OCI-LY1 (cell line): ENCODE measurements around the gene BCKDK.
"Not testable (repeated sequence)": the region's sequence is repeated elsewhere in the genome, so short reads cannot be mapped to it uniquely, and the experiment has no call there.

ENCODE experiments used
- H2AFZ ChIP-seq: fragments of 200-600 bp; sonication (generic), shearing (Covaris generic); 2 replicates; pipeline ENCODE4 v1.6.0; 2014; ENCODE audit warnings: antibody characterized with exemption, mild to moderate bottlenecking, low read length
- H3F3A ChIP-seq: fragments of 200-600 bp; sonication (generic), shearing (Covaris generic); 2 replicates; pipeline ENCODE4 v1.6.0; 2014; ENCODE audit warnings: mild to moderate bottlenecking, antibody characterized with exemption, low read length, moderate library complexity; ENCODE audit not compliant: insufficient read depth
- H3K27ac ChIP-seq: fragments of 200-600 bp; sonication (generic); 2 replicates; pipeline ENCODE4 v1.5.1; 2014; ENCODE audit warnings: low read length, mixed run types, mild to moderate bottlenecking, low read depth; ENCODE audit not compliant: poor library complexity, severe bottlenecking
- H3K27me3 ChIP-seq: fragments of 200-600 bp; sonication (generic); 2 replicates; pipeline ENCODE4 v1.6.0; 2014; ENCODE audit warnings: antibody characterized with exemption, mild to moderate bottlenecking, low read length, moderate library complexity; ENCODE audit not compliant: insufficient read depth
- H3K36me3 ChIP-seq: fragments of 200-600 bp; sonication (generic); 2 replicates; pipeline ENCODE4 v1.6.1; 2014; ENCODE audit warnings: mild to moderate bottlenecking, antibody characterized with exemption, low read length, moderate library complexity, mixed read lengths; ENCODE audit not compliant: insufficient read depth
- H3K4me1 ChIP-seq: fragments of 200-600 bp; sonication (generic); 2 replicates; pipeline ENCODE4 v1.5.1; 2014; ENCODE audit warnings: mild to moderate bottlenecking, low read length, moderate library complexity; ENCODE audit not compliant: insufficient read depth, severe bottlenecking
- H3K4me2 ChIP-seq: fragments of 200-600 bp; sonication (generic), shearing (Covaris generic); 2 replicates; pipeline ENCODE4 v1.6.1; 2014; ENCODE audit warnings: low read length
- H3K4me3 ChIP-seq: fragments of 200-600 bp; sonication (generic); 2 replicates; pipeline ENCODE4 v1.5.1; 2014; ENCODE audit warnings: low read length, low read depth, mild to moderate bottlenecking, mixed read lengths; ENCODE audit not compliant: poor library complexity, severe bottlenecking
- H3K79me2 ChIP-seq: fragments of 200-600 bp; shearing (Covaris generic); 2 replicates; pipeline ENCODE4 v1.6.1; 2016; ENCODE audit warnings: mixed run types, low read length, mixed read lengths; ENCODE audit not compliant: insufficient read depth
- H3K9ac ChIP-seq: fragments of 200-600 bp; sonication (generic), shearing (Covaris generic); 2 replicates; pipeline ENCODE4 v1.6.1; 2014; ENCODE audit warnings: mild to moderate bottlenecking, low read length, mixed read lengths
- H3K9me2 ChIP-seq: fragments of 200-600 bp; sonication (generic), shearing (Covaris generic); 2 replicates; pipeline ENCODE4 v1.6.1; 2014; ENCODE audit warnings: low read depth, mild to moderate bottlenecking, low read length, mixed read lengths
- H3K9me3 ChIP-seq: fragments of 200-600 bp; shearing (Covaris generic); 2 replicates; pipeline ENCODE4 v1.6.1; 2014; ENCODE audit warnings: low read length, mixed read lengths
- H4K20me1 ChIP-seq: fragments of 200-600 bp; sonication (generic), shearing (Covaris generic); 2 replicates; pipeline ENCODE4 v1.6.0; 2016; ENCODE audit warnings: mild to moderate bottlenecking, low read length; ENCODE audit not compliant: insufficient read depth
- CTCF ChIP-seq: fragments of 200-600 bp; sonication (generic), shearing (Covaris generic); IDR thresholded peaks from 2 replicates; pipeline ENCODE4 v1.5.1; 2017; ENCODE audit warnings: mild to moderate bottlenecking, antibody characterized with exemption, low read length, moderate library complexity, mixed read lengths
- EZH2 ChIP-seq: fragments of 200-600 bp; sonication (generic), shearing (Covaris generic); IDR thresholded peaks from 2 replicates; pipeline ENCODE4 v1.8.0; 2017; ENCODE audit warnings: borderline replicate concordance, mixed run types, mild to moderate bottlenecking, antibody characterized with exemption, low read length, moderate library complexity, mixed read lengths

The BCKDK gene

GRCh38 chr16:31148896-31149295 is 40.7 kb downstream of the BCKDK start:
- Histone ChIP-seq H4K20me1 (no peaks in the 10 kb centered on the region), H3K4me2 (no peak overlapping the region), H3F3A (no peaks in the 10 kb centered on the region), H3K79me2 (no peaks in the 10 kb centered on the region), H2AFZ (no peak overlapping the region), H3K27ac (no peak overlapping the region), H3K9me2 (no peaks in the 10 kb centered on the region), H3K4me1 (no peaks in the 10 kb centered on the region), H3K9ac (no peak overlapping the region), H3K4me3 (no peak overlapping the region), H3K27me3 (peaks cover 6% of the 10 kb centered on the region; the same call in 1 of the 2 replicates), H3K36me3 (no peaks in the 10 kb centered on the region), H3K9me3 (no peaks in the 10 kb centered on the region)
- TF ChIP-seq EZH2, result no peak
- no peak for TF ChIP-seq CTCF

GRCh38 chr16:31149332-31149731 is 41.1 kb downstream of the BCKDK start:
- H3K9ac ChIP-seq, result no peak overlapping the region
- no peaks in the 10 kb centered on the region for H4K20me1 ChIP-seq
- no peaks in the 10 kb centered on the region for H3K79me2 ChIP-seq
- TF ChIP-seq CTCF (no peak), EZH2 (no peak)
- H3F3A ChIP-seq, result no peaks in the 10 kb centered on the region
- H3K4me3 ChIP-seq, result no peak overlapping the region
- no peak overlapping the region for H3K4me2 ChIP-seq
- H3K9me3 ChIP-seq, result no peaks in the 10 kb centered on the region
- H2AFZ ChIP-seq, result no peak overlapping the region
- no peaks in the 10 kb centered on the region for H3K36me3 ChIP-seq
- no peak overlapping the region for H3K27ac ChIP-seq
- no peaks in the 10 kb centered on the region for H3K9me2 ChIP-seq
- peaks cover 6% of the 10 kb centered on the region; the same call in 1 of the 2 replicates for H3K27me3 ChIP-seq
- no peaks in the 10 kb centered on the region for H3K4me1 ChIP-seq

GRCh38 chr16:31149894-31150890 is 42.0 kb downstream of the BCKDK start, which contains the start of gene PRSS36:
Gene PRSS36, minus strand, starts transcription at chr16:31150066. Its CDS starts 31 bp downstream, at chr16:31150035.
- Histone ChIP-seq H2AFZ (no peak within 1 kb of the TSS), H3K27me3 (peaks cover 6% of the 10 kb centered on the region; the same call in 1 of the 2 replicates), H3F3A (no peaks in the 10 kb centered on the region), H3K9me3 (no peaks in the 10 kb centered on the region), H3K9ac (no peak within 1 kb of the TSS), H3K4me2 (no peak within 1 kb of the TSS), H3K79me2 (no peaks in the 10 kb centered on the region), H4K20me1 (no peaks in the 10 kb centered on the region), H3K4me1 (no peaks in the 10 kb centered on the region), H3K27ac (no peak within 1 kb of the TSS), H3K36me3 (no peaks in the 10 kb centered on the region), H3K9me2 (no peaks in the 10 kb centered on the region), H3K4me3 (no peak within 1 kb of the TSS)
- TF ChIP-seq EZH2, result no peak
- no peak for TF ChIP-seq CTCF

GRCh38 chr16:31150976-31151375 is 42.8 kb downstream of the BCKDK start:
- H3K27ac ChIP-seq, H3F3A ChIP-seq, H3K9ac ChIP-seq, H3K36me3 ChIP-seq, H3K9me3 ChIP-seq, H3K27me3 ChIP-seq, H2AFZ ChIP-seq, H3K9me2 ChIP-seq, H3K4me3 ChIP-seq, H3K79me2 ChIP-seq, H3K4me1 ChIP-seq, H4K20me1 ChIP-seq, H3K4me2 ChIP-seq: not testable (repeated sequence)
